ENCODE data around the gene TMEM72. TPM values are rescaled to one million over a fixed set of nuclear protein-coding genes. Genes with fewer than 3 reads are reported as not detected.

Gene TMEM72
- total and polyA plus RNA-seq, 2 of the 13 experiments (the other 11 are each of a cell fraction or from before 2014, with no cell fraction given), result 0.04 TPM; not detected in 1

- TF ChIP-seq ZNF484 (CRISPR knock-in tag; IDR thresholded peaks at IDR 0.05; ENCODE audit: borderline replicate concordance, low read depth), result no peak
- no peak for TF ChIP-seq HOXA7 (CRISPR knock-in tag; IDR thresholded peaks at IDR 0.05)
- TF ChIP-seq ZNF460 (CRISPR knock-in tag; IDR thresholded peaks at IDR 0.05; ENCODE audit: borderline replicate concordance), result no peak
- TF ChIP-seq KAT2B (IDR thresholded peaks at IDR 0.05; ENCODE audit: borderline replicate concordance, low read depth, low read length), result no peak
- TF ChIP-seq DRAP1 (CRISPR knock-in tag; IDR thresholded peaks at IDR 0.05), result peak; percentile 63
- peak; percentile 71; the same call in 1 of the 2 replicates for TF ChIP-seq CBFB (CRISPR knock-in tag; IDR thresholded peaks at IDR 0.05)
- TF ChIP-seq ZNF773 (CRISPR knock-in tag; IDR thresholded peaks at IDR 0.05; ENCODE audit: borderline replicate concordance), result no peak
- no peak for TF ChIP-seq ATAD3A (CRISPR knock-in tag; IDR thresholded peaks at IDR 0.05)
- TF ChIP-seq ZBTB1 (CRISPR knock-in tag; IDR thresholded peaks at IDR 0.05; ENCODE audit: borderline replicate concordance), result no peak
- no peak for TF ChIP-seq ZBTB49 (CRISPR knock-in tag; IDR thresholded peaks at IDR 0.05; ENCODE audit: borderline replicate concordance)
- peak; percentile 54 for TF ChIP-seq ZFY (CRISPR knock-in tag; IDR thresholded peaks at IDR 0.05)
- TF ChIP-seq TRIM22 (IDR thresholded peaks at IDR 0.05), result no peak
- peak; percentile 56; the same call in 1 of the 2 replicates for TF ChIP-seq ZNF788 (CRISPR knock-in tag; IDR thresholded peaks at IDR 0.05; ENCODE audit: borderline replicate concordance)
- TF ChIP-seq, protein P1, sequence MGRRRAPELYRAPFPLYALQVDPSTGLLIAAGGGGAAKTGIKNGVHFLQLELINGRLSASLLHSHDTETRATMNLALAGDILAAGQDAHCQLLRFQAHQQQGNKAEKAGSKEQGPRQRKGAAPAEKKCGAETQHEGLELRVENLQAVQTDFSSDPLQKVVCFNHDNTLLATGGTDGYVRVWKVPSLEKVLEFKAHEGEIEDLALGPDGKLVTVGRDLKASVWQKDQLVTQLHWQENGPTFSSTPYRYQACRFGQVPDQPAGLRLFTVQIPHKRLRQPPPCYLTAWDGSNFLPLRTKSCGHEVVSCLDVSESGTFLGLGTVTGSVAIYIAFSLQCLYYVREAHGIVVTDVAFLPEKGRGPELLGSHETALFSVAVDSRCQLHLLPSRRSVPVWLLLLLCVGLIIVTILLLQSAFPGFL (CRISPR knock-in tag; IDR thresholded peaks at IDR 0.05), result no peak
- peak; percentile 57 for TF ChIP-seq YY1 (IDR thresholded peaks at IDR 0.05; ENCODE audit: insufficient read depth, insufficient replicate concordance, low read depth, low read length)
- TF ChIP-seq ZNF768 (CRISPR knock-in tag; IDR thresholded peaks at IDR 0.05), result peak; percentile 56
- TF ChIP-seq ZNF383 (CRISPR knock-in tag; IDR thresholded peaks at IDR 0.05; ENCODE audit: borderline replicate concordance), result no peak
- TF ChIP-seq SMAD3 (CRISPR knock-in tag; IDR thresholded peaks at IDR 0.05), result no peak
- TF ChIP-seq ZSCAN21 (CRISPR knock-in tag; IDR thresholded peaks at IDR 0.05; ENCODE audit: borderline replicate concordance), result no peak
- no peak for TF ChIP-seq ELF4 (CRISPR knock-in tag; IDR thresholded peaks at IDR 0.05; ENCODE audit: borderline replicate concordance)
- TF ChIP-seq, protein P2, sequence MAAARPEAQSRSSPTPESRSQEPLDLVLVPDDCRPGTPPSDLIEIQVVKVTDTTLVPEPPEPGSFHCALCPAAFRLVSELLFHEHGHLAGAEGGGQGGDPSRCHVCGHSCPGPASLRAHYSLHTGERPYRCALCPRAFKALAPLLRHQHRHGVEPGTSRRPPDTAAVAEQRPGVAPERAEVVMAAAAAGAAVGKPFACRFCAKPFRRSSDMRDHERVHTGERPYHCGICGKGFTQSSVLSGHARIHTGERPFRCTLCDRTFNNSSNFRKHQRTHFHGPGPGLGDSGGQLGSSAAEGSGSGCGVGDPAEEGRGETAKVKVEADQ (CRISPR knock-in tag; IDR thresholded peaks at IDR 0.05; ENCODE audit: borderline replicate concordance), result 0 out of 2 replicates have a peak, but pooled peaks have one; percentile 12
- TF ChIP-seq HMG20B (CRISPR knock-in tag; conservative IDR thresholded peaks at IDR 0.05), result peak; percentile 70
- no peak for TF ChIP-seq ARID2 (CRISPR knock-in tag; IDR thresholded peaks at IDR 0.05; ENCODE audit: borderline replicate concordance)
These were observed 52.9 kb downstream of the TMEM72 start (continued) for GRCh38 chr10:44963772-44964633.
